MM.1S (cell line): ENCODE data around the gene NR6A1.

Experiments used
- DNase-seq: peaks from one replicate; pipeline ENCODE4 v3.0.0-alpha.2; 2015
- H2AFZ ChIP-seq: fragments of 300-600 bp; sonication (generic); 2 replicates; pipeline ENCODE4 v1.6.0; 2016; ENCODE audit warnings: antibody characterized with exemption, low read length
- H3F3A ChIP-seq: fragments of 300-600 bp; sonication (generic); 2 replicates; pipeline ENCODE4 v1.6.1; 2016; ENCODE audit warnings: mild to moderate bottlenecking, antibody characterized with exemption, low read length, moderate library complexity, mixed read lengths; ENCODE audit not compliant: insufficient read depth
- H3K27ac ChIP-seq: fragments of 300-600 bp; sonication (generic); 2 replicates; pipeline ENCODE4 v1.5.1; 2016; ENCODE audit warnings: mild to moderate bottlenecking, low read length
- H3K27me3 ChIP-seq: fragments of 300-600 bp; sonication (generic); replicated peaks from 2 replicates; pipeline ENCODE4 v1.6.0; 2016; ENCODE audit warnings: low read length; ENCODE audit not compliant: insufficient read depth
- H3K36me3 ChIP-seq: fragments of 300-600 bp; sonication (generic); replicated peaks from 2 replicates; pipeline ENCODE4 v1.6.1; 2016; ENCODE audit warnings: mild to moderate bottlenecking, low read length, mixed read lengths; ENCODE audit not compliant: insufficient read depth
- H3K4me1 ChIP-seq: fragments of 300-600 bp; sonication (generic); 2 replicates; pipeline ENCODE4 v1.6.1; 2016; ENCODE audit warnings: low read length, mixed read lengths
- H3K4me2 ChIP-seq: fragments of 300-600 bp; sonication (generic); 2 replicates; pipeline ENCODE4 v1.6.0; 2016; ENCODE audit warnings: low read depth, low read length
- H3K4me3 ChIP-seq: fragments of 300-600 bp; sonication (generic); 2 replicates; pipeline ENCODE4 v1.5.1; 2016; ENCODE audit warnings: low read length, mixed read lengths
- H3K79me2 ChIP-seq: fragments of 300-600 bp; sonication (generic); 2 replicates; pipeline ENCODE4 v1.6.1; 2016; ENCODE audit warnings: mixed run types, low read length, mixed read lengths
- H3K9ac ChIP-seq: fragments of 300-600 bp; sonication (generic); 2 replicates; pipeline ENCODE4 v1.6.1; 2016; ENCODE audit warnings: low read length, mixed read lengths
- H3K9me2 ChIP-seq: fragments of 300-600 bp; sonication (generic); replicated peaks from 2 replicates; pipeline ENCODE4 v1.6.1; 2016; ENCODE audit warnings: mild to moderate bottlenecking, low read length, mixed read lengths; ENCODE audit not compliant: insufficient read depth
- H3K9me3 ChIP-seq: fragments of 300-600 bp; sonication (generic); replicated peaks from 2 replicates; pipeline ENCODE4 v1.6.1; 2016; ENCODE audit warnings: mild to moderate bottlenecking, low read length, mixed read lengths; ENCODE audit not compliant: insufficient read depth
- H4K20me1 ChIP-seq: fragments of 300-600 bp; sonication (generic); 2 replicates; pipeline ENCODE4 v1.6.1; 2016; ENCODE audit warnings: mild to moderate bottlenecking, low read length, moderate library complexity, mixed read lengths; ENCODE audit not compliant: insufficient read depth
- EZH2 ChIP-seq: fragments of 300-600 bp; sonication (generic); optimal IDR thresholded peaks from 2 replicates; pipeline ENCODE3; 2017; ENCODE audit warnings: low read depth, mild to moderate bottlenecking, antibody characterized with exemption, low read length, mixed read lengths
- EZH2phosphoT487 ChIP-seq: fragments of 300-600 bp; sonication (generic); IDR thresholded peaks from 2 replicates; pipeline ENCODE4 v1.6.1; 2018; ENCODE audit warnings: antibody characterized with exemption, low read length
- TF ChIP-seq, protein P1 (sequence below): fragments of 300-600 bp; sonication (generic); IDR thresholded peaks from 2 replicates; pipeline ENCODE4 v1.5.1; 2016; ENCODE audit warnings: antibody characterized with exemption, low read length, mixed read lengths

NR6A1 gene

DNA sequence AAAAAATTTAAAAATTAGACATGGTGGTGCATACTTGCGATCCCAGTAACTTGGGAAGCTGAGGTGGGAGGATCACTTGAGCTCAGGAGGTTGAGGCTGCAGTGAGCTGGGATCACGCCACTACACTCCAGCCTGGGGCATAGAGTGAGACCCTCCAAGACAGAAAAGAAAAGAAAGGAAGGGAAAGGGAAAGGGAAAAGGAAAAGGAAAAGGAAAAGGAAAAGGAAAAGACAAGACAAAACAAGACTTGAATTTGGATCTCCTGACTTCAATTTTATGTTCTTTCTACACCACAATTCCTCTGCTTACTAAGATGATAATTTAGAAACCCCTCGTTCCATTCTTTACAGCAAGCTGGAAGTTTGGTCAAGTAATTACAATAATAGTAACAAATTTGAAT is 88.1 kb downstream of the NR6A1 start:
- no peaks in the 10 kb centered on the region for H3K36me3 ChIP-seq
- no peak for DNase-seq
- H3F3A ChIP-seq: no peaks in the 10 kb centered on the region
- H3K79me2 ChIP-seq: no peaks in the 10 kb centered on the region
- no peak overlapping the region for H2AFZ ChIP-seq
- H3K27ac ChIP-seq: no peak overlapping the region
- no peaks in the 10 kb centered on the region for H3K9me2 ChIP-seq
- no peaks in the 10 kb centered on the region for H3K9me3 ChIP-seq
- H3K4me2 ChIP-seq: no peak overlapping the region
- H4K20me1 ChIP-seq: no peaks in the 10 kb centered on the region
- H3K27me3 ChIP-seq: no peaks in the 10 kb centered on the region
- no peak overlapping the region for H3K4me3 ChIP-seq
- H3K9ac ChIP-seq: no peak overlapping the region
- TF ChIP-seq, protein P1, sequence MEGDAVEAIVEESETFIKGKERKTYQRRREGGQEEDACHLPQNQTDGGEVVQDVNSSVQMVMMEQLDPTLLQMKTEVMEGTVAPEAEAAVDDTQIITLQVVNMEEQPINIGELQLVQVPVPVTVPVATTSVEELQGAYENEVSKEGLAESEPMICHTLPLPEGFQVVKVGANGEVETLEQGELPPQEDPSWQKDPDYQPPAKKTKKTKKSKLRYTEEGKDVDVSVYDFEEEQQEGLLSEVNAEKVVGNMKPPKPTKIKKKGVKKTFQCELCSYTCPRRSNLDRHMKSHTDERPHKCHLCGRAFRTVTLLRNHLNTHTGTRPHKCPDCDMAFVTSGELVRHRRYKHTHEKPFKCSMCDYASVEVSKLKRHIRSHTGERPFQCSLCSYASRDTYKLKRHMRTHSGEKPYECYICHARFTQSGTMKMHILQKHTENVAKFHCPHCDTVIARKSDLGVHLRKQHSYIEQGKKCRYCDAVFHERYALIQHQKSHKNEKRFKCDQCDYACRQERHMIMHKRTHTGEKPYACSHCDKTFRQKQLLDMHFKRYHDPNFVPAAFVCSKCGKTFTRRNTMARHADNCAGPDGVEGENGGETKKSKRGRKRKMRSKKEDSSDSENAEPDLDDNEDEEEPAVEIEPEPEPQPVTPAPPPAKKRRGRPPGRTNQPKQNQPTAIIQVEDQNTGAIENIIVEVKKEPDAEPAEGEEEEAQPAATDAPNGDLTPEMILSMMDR: no peak
- TF ChIP-seq EZH2: no peak
- no peak for TF ChIP-seq EZH2phosphoT487
- no peaks in the 10 kb centered on the region for H3K4me1 ChIP-seq

DNA sequence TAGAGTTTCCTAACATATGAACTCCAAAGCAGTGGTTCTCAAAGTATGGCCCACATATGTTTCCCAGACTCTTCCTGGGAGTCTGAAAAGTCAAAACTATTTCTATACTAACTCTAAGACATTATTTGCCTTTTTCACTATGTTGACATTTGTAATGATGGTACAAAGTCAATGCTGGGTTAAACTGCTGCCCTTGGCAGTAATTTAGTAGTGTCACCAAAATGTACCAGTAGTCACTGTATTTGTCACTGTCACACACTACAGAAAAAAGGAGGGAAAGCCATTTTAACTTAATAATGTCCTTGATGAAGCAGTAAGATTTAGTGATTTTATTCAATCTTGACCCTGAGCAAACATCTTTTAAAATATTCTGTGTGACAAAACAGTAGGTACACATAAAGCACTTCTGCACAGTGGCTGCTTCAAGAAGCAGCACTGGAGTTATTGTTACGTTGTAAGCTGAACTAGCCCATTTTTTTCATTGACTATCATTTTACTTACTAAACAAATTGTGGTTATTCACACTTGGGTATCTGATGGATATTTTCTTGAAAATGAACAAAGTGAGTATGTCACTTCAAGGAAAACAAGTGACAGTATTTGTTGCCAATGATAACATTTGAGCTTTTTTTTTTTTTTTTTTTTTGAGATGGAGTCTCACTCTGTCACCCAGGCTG is 90.3 kb downstream of the NR6A1 start:
- Histone ChIP-seq H3K27ac (no peak overlapping the region), H3K4me3 (no peak overlapping the region), H2AFZ (no peak overlapping the region), H3F3A (no peaks in the 10 kb centered on the region), H4K20me1 (no peaks in the 10 kb centered on the region), H3K9me2 (no peaks in the 10 kb centered on the region), H3K9ac (no peak overlapping the region), H3K27me3 (no peaks in the 10 kb centered on the region), H3K4me1 (no peaks in the 10 kb centered on the region), H3K9me3 (no peaks in the 10 kb centered on the region), H3K36me3 (no peaks in the 10 kb centered on the region), H3K4me2 (no peak overlapping the region), H3K79me2 (no peaks in the 10 kb centered on the region)
- TF ChIP-seq, protein P1: no peak
- TF ChIP-seq EZH2phosphoT487 (no peak), EZH2 (no peak)
- DNase-seq: no peak

DNA sequence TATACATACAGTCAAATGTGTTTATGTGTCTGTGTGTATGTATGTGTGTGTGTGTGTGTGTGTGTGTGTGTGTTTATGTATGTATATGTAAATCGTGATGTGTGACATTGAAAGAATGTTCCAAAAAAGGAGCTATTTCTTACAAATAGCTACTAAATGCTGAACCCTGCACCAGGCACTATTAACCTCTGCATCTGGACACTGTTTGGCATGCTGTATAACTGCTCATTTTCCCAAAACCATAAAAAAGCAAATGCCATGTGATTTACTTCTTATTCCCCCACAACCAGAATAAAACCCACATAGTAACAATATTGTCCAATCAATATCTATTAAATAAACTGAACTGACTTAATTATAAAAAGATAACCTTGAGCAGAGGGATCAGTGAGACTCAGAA is 91.1 kb downstream of the NR6A1 start:
- Histone ChIP-seq H2AFZ (no peak overlapping the region), H3K79me2 (no peaks in the 10 kb centered on the region), H3K4me1 (no peaks in the 10 kb centered on the region), H3K4me2 (no peak overlapping the region), H3K9ac (no peak overlapping the region), H3K27ac (no peak overlapping the region), H3K9me2 (no peaks in the 10 kb centered on the region), H3K9me3 (no peaks in the 10 kb centered on the region), H3K36me3 (no peaks in the 10 kb centered on the region), H3K27me3 (no peaks in the 10 kb centered on the region), H3F3A (no peaks in the 10 kb centered on the region), H4K20me1 (no peaks in the 10 kb centered on the region), H3K4me3 (no peak overlapping the region)
- no peak for DNase-seq
- TF ChIP-seq EZH2: no peak
- TF ChIP-seq EZH2phosphoT487: no peak
- TF ChIP-seq, protein P1: no peak
